ENCODE data around the gene IFIT2. TPM values are rescaled to one million over a fixed set of nuclear protein-coding genes. Genes with fewer than 3 reads are reported as not detected.

Gene IFIT2
- total RNA-seq, 1 experiment from 2014 or later = not detected

DNA sequence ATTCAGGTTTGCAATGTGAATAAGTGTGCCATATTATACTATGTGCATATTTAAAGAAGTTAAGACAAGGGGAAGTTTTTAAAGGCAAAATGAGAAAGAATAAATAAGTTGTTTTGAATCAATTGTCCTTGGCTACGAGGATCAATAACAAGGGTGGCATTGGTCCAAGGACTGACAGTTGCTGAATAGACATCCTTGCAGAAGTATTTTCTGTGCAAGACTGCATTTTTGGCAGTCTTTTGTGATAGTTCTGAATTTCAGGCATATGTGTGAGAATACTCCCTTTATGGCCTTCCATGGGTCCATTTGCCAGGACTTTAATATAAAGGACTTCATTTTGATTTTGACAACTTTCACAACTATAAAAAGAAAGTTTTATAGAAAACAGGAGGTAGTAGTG, 44.9 kb upstream of the IFIT2 start:
- WGBS (ENCODE audit: extremely low coverage, insufficient read length, low lambda C conversion rate) = no CpG with 5 or more reads among the region's 1 CpG
- Histone ChIP-seq H2BK12ac (ENCODE audit: insufficient read length, low read depth, low read length) (no peak overlapping the region), H4K8ac (replicated peaks; ENCODE audit: insufficient read length, low read depth, low read length) (no peak overlapping the region), H3K4me1 (ENCODE audit: insufficient read depth, low read length) (no peaks in the 10 kb centered on the region; the same call in 1 of the 2 replicates), H3K27me3 (ENCODE audit: insufficient read depth, low read length) (no peaks in the 10 kb centered on the region), H3K9ac (ENCODE audit: extremely low read depth, insufficient read length, low read length) (no peak overlapping the region), H4K20me1 (ENCODE audit: control insufficient read depth, insufficient read depth, insufficient read length) (no peaks in the 10 kb centered on the region), H3K23me2 (ENCODE audit: insufficient read length, low read depth, low read length, poor library complexity, severe bottlenecking) (no peaks in the 10 kb centered on the region), H2BK5ac (ENCODE audit: insufficient read length, low read length) (no peak overlapping the region), H3K79me2 (ENCODE audit: insufficient read depth, low read length) (no peaks in the 10 kb centered on the region), H3K79me1 (ENCODE audit: insufficient read depth, low read depth, low read length, poor library complexity, severe bottlenecking) (no peaks in the 10 kb centered on the region), H4K5ac (ENCODE audit: insufficient read length, low read depth, low read length) (no peak overlapping the region), H2BK120ac (ENCODE audit: low read depth, low read length, poor library complexity, severe bottlenecking) (no peak overlapping the region), H2BK20ac (ENCODE audit: low read depth, low read length, poor library complexity, severe bottlenecking) (no peak overlapping the region), H3K9me3 (ENCODE audit: control insufficient read depth, low read depth, low read length) (peaks cover 9% of the 10 kb centered on the region), H3T11ph (ENCODE audit: low read length) (no peak overlapping the region), H3K4me2 (ENCODE audit: insufficient read depth, insufficient read length, low read length) (no peak overlapping the region), H3K27ac (ENCODE audit: insufficient read length, low read depth, low read length) (no peak overlapping the region), H3K14ac (ENCODE audit: insufficient read depth, low read length) (no peak overlapping the region), H2BK15ac (ENCODE audit: low read depth, low read length) (no peak overlapping the region), H4K91ac (ENCODE audit: insufficient read length, low read depth, low read length) (no peak overlapping the region), H2AFZ (ENCODE audit: low read length) (no peak overlapping the region), H3K56ac (ENCODE audit: insufficient read length, low read depth, low read length) (no peak overlapping the region), H3K23ac (ENCODE audit: insufficient read length, low read depth, low read length) (no peak overlapping the region), H2AK5ac (ENCODE audit: insufficient read length, low read length) (no peak overlapping the region), H3K18ac (ENCODE audit: insufficient read length, low read depth, low read length) (no peak overlapping the region), H3K4ac (ENCODE audit: low read depth, low read length) (no peak overlapping the region)
- H3K4me3 Mint-ChIP-seq = no peak overlapping the region
- H3K9me3 Mint-ChIP-seq = peaks cover 27 to 28% of the 10 kb centered on the region in 2 experiments
- H3K27ac Mint-ChIP-seq = no peak overlapping the region
- H3K27me3 Mint-ChIP-seq (ENCODE audit: low read depth) = peaks cover 2% of the 10 kb centered on the region; the same call in 1 of the 2 replicates
- no peak for DNase-seq
- H3K36me3 Mint-ChIP-seq (ENCODE audit: insufficient read depth in 1 of 3, low read depth in 3 of 3) = peaks cover 2 to 25% (median 12%) of the 10 kb centered on the region in 3 experiments; a peak in 6 of 7 replicates
- TF ChIP-seq CTCF (conservative IDR thresholded peaks at IDR 0.05) = no peak
- H3K4me1 Mint-ChIP-seq = peaks cover 14 to 15% of the 10 kb centered on the region in 2 experiments

Measured in H9 (cell line).